ENCODE measurements around the gene JPH3.

JPH3 gene

DNA sequence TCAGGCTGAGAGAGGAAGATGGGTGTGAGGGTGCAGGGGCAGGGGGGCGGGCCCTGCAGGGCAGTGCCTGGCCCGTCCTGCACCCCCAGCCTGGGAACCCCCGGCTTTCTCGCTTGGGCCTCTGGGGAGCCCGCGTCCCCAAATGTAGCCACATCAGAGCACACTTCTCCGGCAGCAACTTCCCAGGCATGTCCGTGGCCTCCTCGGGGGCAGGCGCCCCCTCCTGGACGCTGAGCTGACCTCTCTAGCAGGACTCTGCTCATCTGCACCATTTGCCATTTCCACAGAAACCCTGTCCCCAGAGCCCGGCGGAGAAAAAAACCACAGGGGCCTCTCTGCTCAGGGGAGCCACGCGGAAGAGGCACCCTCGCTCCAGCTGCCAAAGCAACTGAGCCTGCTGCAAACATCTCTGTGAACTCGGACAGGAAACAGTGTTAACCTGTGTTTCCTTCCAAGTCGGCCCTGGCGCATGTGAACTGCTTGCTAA lies 100.1 kb downstream of the JPH3 start:
- no peak for TF ChIP-seq CTBP1 (IDR thresholded peaks at IDR 0.05; ENCODE audit: borderline replicate concordance)
- no peak for TF ChIP-seq FOXK2 (IDR thresholded peaks at IDR 0.05)
- TF ChIP-seq, protein P1, sequence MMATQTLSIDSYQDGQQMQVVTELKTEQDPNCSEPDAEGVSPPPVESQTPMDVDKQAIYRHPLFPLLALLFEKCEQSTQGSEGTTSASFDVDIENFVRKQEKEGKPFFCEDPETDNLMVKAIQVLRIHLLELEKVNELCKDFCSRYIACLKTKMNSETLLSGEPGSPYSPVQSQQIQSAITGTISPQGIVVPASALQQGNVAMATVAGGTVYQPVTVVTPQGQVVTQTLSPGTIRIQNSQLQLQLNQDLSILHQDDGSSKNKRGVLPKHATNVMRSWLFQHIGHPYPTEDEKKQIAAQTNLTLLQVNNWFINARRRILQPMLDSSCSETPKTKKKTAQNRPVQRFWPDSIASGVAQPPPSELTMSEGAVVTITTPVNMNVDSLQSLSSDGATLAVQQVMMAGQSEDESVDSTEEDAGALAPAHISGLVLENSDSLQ (IDR thresholded peaks at IDR 0.05) = no peak
- no peak for TF ChIP-seq SP1 (IDR thresholded peaks at IDR 0.05)
- no peak for TF ChIP-seq ARNT (IDR thresholded peaks at IDR 0.05)
- no peak for TF ChIP-seq FOXA1 (IDR thresholded peaks at IDR 0.05)
- TF ChIP-seq NFRKB (IDR thresholded peaks at IDR 0.05) = no peak
- no peak for TF ChIP-seq BHLHE40 (IDR thresholded peaks at IDR 0.05; ENCODE audit: borderline replicate concordance)
- TF ChIP-seq FOXM1 (IDR thresholded peaks at IDR 0.05; ENCODE audit: borderline replicate concordance) = no peak
- no peak for TF ChIP-seq TARDBP (IDR thresholded peaks at IDR 0.05)
- ChIA-PET CTCF (interaction anchor here (0.7 kb wide), 1 partner anchor 31 kb away, joined by 3 read pairs; no protein-coding TSS in a partner anchor), POLR2A (no interaction called here)
- DNase-seq (ENCODE audit: extremely low spot score) = peak; percentile 65

DNA sequence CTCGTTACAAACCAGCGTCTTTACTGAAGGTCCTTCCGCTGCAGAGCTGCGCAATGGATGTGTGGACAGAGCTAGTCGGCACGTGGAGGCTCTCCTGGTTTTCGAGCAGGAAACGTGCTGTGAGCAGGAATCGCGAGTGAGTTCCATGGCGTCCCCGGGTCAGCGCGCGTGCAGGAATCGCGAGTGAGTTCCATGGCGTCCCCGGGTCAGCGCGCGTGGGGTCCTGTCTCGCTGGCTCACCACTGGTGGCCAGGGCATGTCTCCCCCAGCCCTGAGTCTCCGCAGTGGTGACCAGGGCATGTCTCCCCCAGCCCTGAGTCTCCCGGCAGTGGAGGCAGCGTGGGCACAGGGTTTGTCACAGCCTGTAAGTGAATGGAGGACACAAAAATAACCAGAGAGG lies 100.8 kb downstream of the JPH3 start:
- DNase-seq (ENCODE audit: extremely low spot score) = no peak
- POLR2A ChIA-PET = no interaction called here
- TF ChIP-seq FOXK2 (IDR thresholded peaks at IDR 0.05) (no peak), ZNF384 (IDR thresholded peaks at IDR 0.05) (no peak), SUZ12 (IDR thresholded peaks at IDR 0.05) (no peak), NFRKB (IDR thresholded peaks at IDR 0.05) (no peak), SP1 (IDR thresholded peaks at IDR 0.05) (no peak), FOXM1 (IDR thresholded peaks at IDR 0.05; ENCODE audit: borderline replicate concordance) (no peak), BHLHE40 (IDR thresholded peaks at IDR 0.05; ENCODE audit: borderline replicate concordance) (no peak), HDGF (IDR thresholded peaks at IDR 0.05; ENCODE audit: borderline replicate concordance) (no peak), LEF1 (IDR thresholded peaks at IDR 0.05; ENCODE audit: borderline replicate concordance) (no peak), ARNT (IDR thresholded peaks at IDR 0.05) (no peak), FOXA1 (IDR thresholded peaks at IDR 0.05) (no peak), CTBP1 (IDR thresholded peaks at IDR 0.05; ENCODE audit: borderline replicate concordance) (no peak), ELF4 (IDR thresholded peaks at IDR 0.05) (no peak), TARDBP (IDR thresholded peaks at IDR 0.05) (no peak), L3MBTL2 (conservative IDR thresholded peaks at IDR 0.05) (no peak)
- TF ChIP-seq, protein P1 (IDR thresholded peaks at IDR 0.05) = no peak
- CTCF ChIA-PET = interaction anchor here (0.7 kb wide), 1 partner anchor 31 kb away, joined by 3 read pairs; no protein-coding TSS in a partner anchor

DNA sequence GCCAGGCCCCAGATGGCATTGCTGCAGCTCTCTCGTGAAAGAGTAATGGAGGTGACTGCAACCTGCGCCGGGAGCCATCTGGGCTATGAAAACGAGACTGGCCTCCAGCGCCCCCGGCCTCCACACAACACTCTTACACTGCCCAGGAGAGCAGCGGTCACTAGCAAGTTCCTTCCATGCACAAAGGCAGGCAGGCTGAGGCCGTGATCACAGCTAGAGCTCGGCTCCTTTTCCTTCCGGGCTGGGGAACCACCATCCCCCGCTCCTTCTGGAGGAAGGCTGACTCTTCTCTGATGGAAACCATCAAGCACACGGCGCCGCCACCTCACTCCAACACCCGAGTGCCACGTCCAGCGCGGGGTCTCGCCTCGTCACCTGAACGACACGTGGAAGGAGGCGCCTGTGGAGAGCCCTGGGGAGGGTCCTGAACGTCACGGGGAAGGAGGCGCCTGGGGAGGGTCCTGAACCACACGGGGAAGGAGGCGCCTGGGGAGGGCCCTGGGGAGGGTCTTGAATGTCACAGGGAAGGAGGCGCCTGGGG lies 101.6 kb downstream of the JPH3 start:
- CTCF ChIA-PET = no interaction called here
- TF ChIP-seq, protein P1 (IDR thresholded peaks at IDR 0.05) = no peak
- TF ChIP-seq L3MBTL2 (conservative IDR thresholded peaks at IDR 0.05) (no peak), SUZ12 (IDR thresholded peaks at IDR 0.05) (no peak), BHLHE40 (IDR thresholded peaks at IDR 0.05; ENCODE audit: borderline replicate concordance) (no peak), TARDBP (IDR thresholded peaks at IDR 0.05) (no peak), CTBP1 (IDR thresholded peaks at IDR 0.05; ENCODE audit: borderline replicate concordance) (no peak), FOXA1 (IDR thresholded peaks at IDR 0.05) (no peak), ARNT (IDR thresholded peaks at IDR 0.05) (no peak), NFRKB (IDR thresholded peaks at IDR 0.05) (no peak), SP1 (IDR thresholded peaks at IDR 0.05) (no peak), FOXK2 (IDR thresholded peaks at IDR 0.05) (no peak), HDGF (IDR thresholded peaks at IDR 0.05; ENCODE audit: borderline replicate concordance) (no peak), LEF1 (IDR thresholded peaks at IDR 0.05; ENCODE audit: borderline replicate concordance) (no peak), ELF4 (IDR thresholded peaks at IDR 0.05) (no peak), ZNF384 (IDR thresholded peaks at IDR 0.05) (no peak)
- POLR2A ChIA-PET = no interaction called here
- no peak for DNase-seq (ENCODE audit: extremely low spot score)

DNA sequence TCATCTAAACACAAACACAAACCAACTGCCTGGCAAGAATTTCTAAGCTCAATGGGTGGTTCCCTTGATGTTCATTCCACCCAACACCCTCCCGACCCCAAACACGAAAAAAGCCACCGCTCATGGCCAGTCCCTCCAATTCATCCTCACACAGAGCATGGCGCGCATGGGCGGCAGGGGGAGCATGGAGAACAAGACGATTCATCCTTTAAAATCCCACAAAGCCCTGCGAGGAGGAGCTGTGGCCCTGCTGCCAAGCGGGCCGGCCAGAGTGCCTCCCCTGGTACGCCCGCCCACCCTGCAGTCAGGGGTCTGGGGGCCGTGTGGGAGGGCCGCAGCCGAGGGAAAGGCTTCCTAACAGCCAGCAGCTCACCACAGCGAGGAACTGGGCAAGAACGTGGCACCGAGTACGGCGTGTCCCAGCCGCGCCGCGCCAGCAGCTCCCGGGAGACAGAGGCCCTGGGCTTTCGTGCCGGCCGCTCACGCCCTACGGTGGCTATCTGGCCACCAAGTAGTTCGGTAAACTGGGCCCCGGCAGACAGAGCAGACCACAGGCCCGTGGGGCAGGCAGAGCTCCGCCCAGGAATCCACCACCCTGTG lies 102.5 kb downstream of the JPH3 start:
- CTCF ChIA-PET = interaction anchor here (0.7 kb wide), 1 partner anchor 316 kb away, joined by 3 read pairs; no protein-coding TSS in a partner anchor
- POLR2A ChIA-PET = no interaction called here
- no peak for TF ChIP-seq ELF4 (IDR thresholded peaks at IDR 0.05)
- TF ChIP-seq TARDBP (IDR thresholded peaks at IDR 0.05) = no peak
- TF ChIP-seq FOXA1 (IDR thresholded peaks at IDR 0.05) = no peak
- TF ChIP-seq, protein P1 (IDR thresholded peaks at IDR 0.05) = no peak
- no peak for TF ChIP-seq SP1 (IDR thresholded peaks at IDR 0.05)
- TF ChIP-seq L3MBTL2 (conservative IDR thresholded peaks at IDR 0.05) = no peak
- no peak for TF ChIP-seq FOXM1 (IDR thresholded peaks at IDR 0.05; ENCODE audit: borderline replicate concordance)
- no peak for TF ChIP-seq CTBP1 (IDR thresholded peaks at IDR 0.05; ENCODE audit: borderline replicate concordance)
- no peak for TF ChIP-seq NFRKB (IDR thresholded peaks at IDR 0.05)
- no peak for TF ChIP-seq BHLHE40 (IDR thresholded peaks at IDR 0.05; ENCODE audit: borderline replicate concordance)
- no peak for TF ChIP-seq FOXK2 (IDR thresholded peaks at IDR 0.05)
- TF ChIP-seq LEF1 (IDR thresholded peaks at IDR 0.05; ENCODE audit: borderline replicate concordance) = no peak
- no peak for TF ChIP-seq HDGF (IDR thresholded peaks at IDR 0.05; ENCODE audit: borderline replicate concordance)
- no peak for TF ChIP-seq SUZ12 (IDR thresholded peaks at IDR 0.05)
- no peak for TF ChIP-seq ARNT (IDR thresholded peaks at IDR 0.05)
- no peak for TF ChIP-seq ZNF384 (IDR thresholded peaks at IDR 0.05)
- no peak for DNase-seq (ENCODE audit: extremely low spot score)

DNA sequence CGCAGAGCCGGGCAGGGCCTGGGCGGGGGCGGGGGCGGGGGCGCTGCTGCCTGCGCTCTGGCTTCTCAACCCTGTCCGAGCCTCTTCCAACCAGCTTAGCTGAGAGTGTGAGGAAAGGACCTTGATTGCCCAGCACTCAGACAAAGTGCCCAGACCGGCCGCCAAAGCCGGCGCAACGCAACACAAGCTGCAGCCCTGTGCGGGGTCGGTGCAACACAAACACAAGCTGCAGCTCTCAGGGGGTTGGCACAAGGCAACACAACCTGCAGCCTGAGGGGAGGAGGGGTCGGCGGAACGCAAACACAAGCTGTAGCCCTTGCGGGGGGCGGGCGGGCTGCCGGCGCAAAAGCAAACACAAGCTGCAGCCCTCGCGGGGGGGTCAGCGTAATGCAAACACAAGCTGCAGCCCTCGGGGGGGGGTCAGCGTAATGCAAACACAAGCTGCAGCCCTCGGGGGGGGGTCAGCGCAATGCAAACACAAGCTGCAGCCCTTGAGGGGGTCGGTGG lies 103.5 kb downstream of the JPH3 start:
- TF ChIP-seq SUZ12 (IDR thresholded peaks at IDR 0.05) (no peak), LEF1 (IDR thresholded peaks at IDR 0.05; ENCODE audit: borderline replicate concordance) (no peak), L3MBTL2 (conservative IDR thresholded peaks at IDR 0.05) (no peak), SP1 (IDR thresholded peaks at IDR 0.05) (no peak), CTBP1 (IDR thresholded peaks at IDR 0.05; ENCODE audit: borderline replicate concordance) (no peak), ZNF384 (IDR thresholded peaks at IDR 0.05) (no peak), NFRKB (IDR thresholded peaks at IDR 0.05) (no peak), TARDBP (IDR thresholded peaks at IDR 0.05) (no peak), FOXM1 (IDR thresholded peaks at IDR 0.05; ENCODE audit: borderline replicate concordance) (no peak), FOXA1 (IDR thresholded peaks at IDR 0.05) (no peak), BHLHE40 (IDR thresholded peaks at IDR 0.05; ENCODE audit: borderline replicate concordance) (no peak), HDGF (IDR thresholded peaks at IDR 0.05; ENCODE audit: borderline replicate concordance) (no peak), ELF4 (IDR thresholded peaks at IDR 0.05) (no peak), FOXK2 (IDR thresholded peaks at IDR 0.05) (no peak), ARNT (IDR thresholded peaks at IDR 0.05) (no peak)
- TF ChIP-seq, protein P1 (IDR thresholded peaks at IDR 0.05) = no peak
- CTCF ChIA-PET = interaction anchor here (0.7 kb wide), 1 partner anchor 317 kb away, joined by 3 read pairs; no protein-coding TSS in a partner anchor
- POLR2A ChIA-PET = interaction anchor here (0.6 kb wide), 1 partner anchor 114 kb away, joined by 4 read pairs; no protein-coding TSS in a partner anchor
- DNase-seq (ENCODE audit: extremely low spot score) = no peak

Measured in HEK293T (cell line).